ENCODE results near the gene PCDHA8. TPM values are rescaled to one million over a fixed set of nuclear protein-coding genes. Genes with fewer than 3 reads are reported as not detected.

Gene PCDHA8
- total and polyA plus RNA-seq, 4 donors = 0.14 to 0.37 (median 0.23) TPM; not detected in 1

DNA sequence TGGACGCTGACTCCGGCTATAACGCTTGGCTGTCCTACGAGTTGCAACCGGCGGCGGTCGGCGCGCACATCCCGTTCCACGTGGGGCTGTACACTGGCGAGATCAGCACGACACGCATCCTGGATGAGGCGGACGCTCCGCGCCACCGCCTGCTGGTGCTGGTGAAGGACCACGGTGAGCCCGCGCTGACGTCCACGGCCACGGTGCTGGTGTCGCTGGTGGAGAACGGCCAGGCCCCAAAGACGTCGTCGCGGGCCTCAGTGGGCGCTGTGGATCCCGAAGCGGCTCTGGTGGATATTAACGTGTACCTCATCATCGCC is 36.2 kb downstream of the PCDHA8 start:
- ATAC-seq (ENCODE audit: insufficient read depth, low FRiP score) = no peak
- Histone ChIP-seq H3K9me3 (ENCODE audit: control insufficient read depth in 4 of 4, insufficient read depth in 3 of 4, low read length in 3 of 4) (peaks cover 2 to 23% (median 4%) of the 10 kb centered on the region in 4 donors), H3K27me3 (ENCODE audit: control insufficient read depth in 3 of 3, insufficient read depth in 3 of 3, low read length in 2 of 3) (no peaks in the 10 kb centered on the region), H3K9ac (ENCODE audit: insufficient read depth in 1 of 2, low read length in 2 of 2) (no peak overlapping the region), H3K4me3 (no peak overlapping the region), H3K4me1 (ENCODE audit: control insufficient read depth in 5 of 5, insufficient read depth in 5 of 5, low read length in 5 of 5) (peaks cover 0 to 2% (median 0%) of the 10 kb centered on the region in 5 donors), H3K36me3 (ENCODE audit: control insufficient read depth in 4 of 4, insufficient read depth in 4 of 4, low read length in 4 of 4) (no peaks in the 10 kb centered on the region), H3K27ac (ENCODE audit: low read depth in 1 of 2, low read length in 1 of 2) (no peak overlapping the region)
- TF ChIP-seq CTCF (IDR thresholded peaks at IDR 0.05; ENCODE audit: control extremely low read depth, extremely low read depth) = no peak
- no peak for DNase-seq
- WGBS, 2 donors = 47 to 52% methylated on average over 37 of the region's 37 CpGs

DNA sequence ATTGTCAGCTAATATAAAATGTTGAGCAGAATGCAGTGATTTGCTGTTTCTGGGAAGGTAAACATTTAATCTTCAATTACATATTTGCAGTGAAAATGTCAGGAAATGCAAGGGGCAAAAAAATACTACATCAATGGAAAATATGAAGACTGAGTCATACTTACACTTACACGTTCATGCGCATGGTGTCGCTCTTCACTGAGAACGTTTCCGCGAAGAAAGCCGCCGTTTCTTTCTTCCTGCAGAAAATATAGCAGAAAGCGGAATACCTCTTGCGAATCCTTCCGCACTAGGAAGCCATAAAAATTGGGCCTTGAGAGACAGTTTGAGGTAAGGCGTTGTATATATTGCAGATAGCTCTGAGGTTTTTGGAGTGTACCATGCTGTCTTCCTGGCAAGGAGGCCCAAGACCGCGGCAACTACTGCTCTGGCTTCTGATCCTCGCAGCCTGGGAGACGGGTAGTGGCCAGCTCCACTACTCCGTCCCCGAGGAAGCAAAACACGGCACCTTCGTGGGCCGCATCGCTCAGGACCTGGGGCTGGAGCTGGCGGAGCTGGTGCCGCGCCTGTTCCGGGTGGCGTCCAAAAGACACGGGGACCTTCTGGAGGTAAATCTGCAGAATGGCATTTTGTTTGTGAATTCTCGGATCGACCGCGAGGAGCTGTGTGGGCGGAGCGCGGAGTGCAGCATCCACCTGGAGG is 41.1 kb downstream of the PCDHA8 start, which contains the start of gene PCDHA13:
PCDHA13 (plus strand) TSS at position 236 of the 702 bp plus-strand sequence; CDS start at position 381, 145 bp downstream.
- Histone ChIP-seq H3K4me1 (ENCODE audit: control insufficient read depth in 5 of 5, insufficient read depth in 5 of 5, low read length in 5 of 5) (peaks cover 0 to 5% (median 0%) of the 10 kb centered on the region in 5 donors), H3K27ac (ENCODE audit: low read depth in 1 of 2, low read length in 1 of 2) (no peak within 1 kb of the TSS), H3K9ac (ENCODE audit: insufficient read depth in 1 of 2, low read length in 2 of 2) (no peak within 1 kb of the TSS), H3K27me3 (ENCODE audit: control insufficient read depth in 3 of 3, insufficient read depth in 3 of 3, low read length in 2 of 3) (peaks cover 0 to 8% (median 0%) of the 10 kb centered on the region in 3 donors), H3K36me3 (ENCODE audit: control insufficient read depth in 4 of 4, insufficient read depth in 4 of 4, low read length in 4 of 4) (no peaks in the 10 kb centered on the region), H3K9me3 (ENCODE audit: control insufficient read depth in 4 of 4, insufficient read depth in 3 of 4, low read length in 3 of 4) (peaks cover 4 to 26% (median 7%) of the 10 kb centered on the region in 4 donors), H3K4me3 (no peak within 1 kb of the TSS)
- DNase-seq = peak; percentile 29 to 58 (median 49)
- WGBS, 2 donors = 15 to 18% methylated on average over 32 to 35 of the region's 35 CpGs
- ATAC-seq (ENCODE audit: insufficient read depth, low FRiP score) = peak; percentile 62
- TF ChIP-seq CTCF (IDR thresholded peaks at IDR 0.05; ENCODE audit: control extremely low read depth, extremely low read depth) = peak; percentile 15

DNA sequence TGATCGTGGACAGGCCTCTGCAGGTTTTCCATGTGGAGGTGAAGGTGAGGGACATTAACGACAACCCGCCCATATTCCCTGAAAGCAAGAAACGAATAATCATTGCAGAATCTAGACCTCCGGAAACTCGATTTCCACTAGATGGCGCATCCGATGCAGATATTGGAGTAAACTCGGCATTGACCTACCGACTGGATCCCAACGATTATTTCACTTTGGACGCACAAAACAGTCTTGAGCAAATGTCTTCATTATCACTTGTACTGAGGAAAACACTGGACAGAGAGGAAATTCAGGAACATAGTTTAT is 41.6 kb downstream of the PCDHA8 start:
- TF ChIP-seq CTCF (IDR thresholded peaks at IDR 0.05; ENCODE audit: control extremely low read depth, extremely low read depth) = no peak
- peak; percentile 27 for ATAC-seq (ENCODE audit: insufficient read depth, low FRiP score)
- Histone ChIP-seq H3K9ac (ENCODE audit: insufficient read depth in 1 of 2, low read length in 2 of 2) (no peak overlapping the region), H3K4me1 (ENCODE audit: control insufficient read depth in 5 of 5, insufficient read depth in 5 of 5, low read length in 5 of 5) (peaks cover 0 to 5% (median 0%) of the 10 kb centered on the region in 5 donors), H3K4me3 (no peak overlapping the region), H3K9me3 (ENCODE audit: control insufficient read depth in 4 of 4, insufficient read depth in 3 of 4, low read length in 3 of 4) (peaks cover 4 to 20% (median 7%) of the 10 kb centered on the region in 4 donors), H3K27ac (ENCODE audit: low read depth in 1 of 2, low read length in 1 of 2) (no peak overlapping the region), H3K36me3 (ENCODE audit: control insufficient read depth in 4 of 4, insufficient read depth in 4 of 4, low read length in 4 of 4) (no peaks in the 10 kb centered on the region), H3K27me3 (ENCODE audit: control insufficient read depth in 3 of 3, insufficient read depth in 3 of 3, low read length in 2 of 3) (peaks cover 0 to 8% (median 0%) of the 10 kb centered on the region in 3 donors)
- 15 to 19% methylated on average over 12 of the region's 12 CpGs for WGBS, 2 donors
- DNase-seq = peak in 2 of 3 donors; percentile 1 to 9

Data from lung (tissue), 12 donors.